ENCODE data around the gene GPI.

The GPI gene

GRCh38 chr19:34405892-34406660, 41.1 kb downstream of the GPI start:
- no peak for TF ChIP-seq TAF1 (IDR thresholded peaks at IDR 0.05; ENCODE audit: borderline replicate concordance, insufficient read depth, low read length)
- no peak for TF ChIP-seq REST (IDR thresholded peaks at IDR 0.05; ENCODE audit: insufficient read depth in 1 of 2, low read depth in 2 of 2, low read length in 2 of 2)
- TF ChIP-seq FOXP2 (optimal IDR thresholded peaks at IDR 0.05; ENCODE audit: borderline replicate concordance, extremely low read depth, extremely low read length, insufficient read depth), result no peak
- TF ChIP-seq SIN3A (IDR thresholded peaks at IDR 0.05; ENCODE audit: borderline replicate concordance, insufficient read depth, low read length), result no peak
- no peak for TF ChIP-seq POLR2AphosphoS5 (IDR thresholded peaks at IDR 0.05; ENCODE audit: low read depth, low read length)

DNA sequence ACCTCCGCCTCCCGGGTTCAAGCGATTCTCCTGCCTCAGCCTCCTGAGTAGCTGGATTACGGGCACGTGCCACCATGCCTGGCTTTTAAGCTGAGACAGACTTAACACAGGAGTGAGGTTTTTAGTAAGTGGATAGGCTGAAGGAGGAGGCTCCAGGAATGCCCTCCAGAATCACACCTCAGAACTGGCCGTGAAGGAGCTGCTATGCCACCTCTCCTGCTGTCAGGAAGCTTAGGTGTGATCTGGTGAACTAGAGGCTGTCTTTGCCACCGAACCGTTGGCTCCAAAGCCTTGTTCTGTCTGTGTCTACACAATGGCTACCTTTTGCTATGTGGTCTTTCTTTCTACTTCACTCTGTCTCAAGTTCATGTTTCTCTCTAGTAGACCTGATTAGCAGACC, 43.4 kb downstream of the GPI start:
- TF ChIP-seq REST (IDR thresholded peaks at IDR 0.05; ENCODE audit: insufficient read depth in 1 of 2, low read depth in 2 of 2, low read length in 2 of 2), result no peak
- no peak for TF ChIP-seq FOXP2 (optimal IDR thresholded peaks at IDR 0.05; ENCODE audit: borderline replicate concordance, extremely low read depth, extremely low read length, insufficient read depth)
- no peak for TF ChIP-seq POLR2AphosphoS5 (IDR thresholded peaks at IDR 0.05; ENCODE audit: low read depth, low read length)
- no peak for TF ChIP-seq TAF1 (IDR thresholded peaks at IDR 0.05; ENCODE audit: borderline replicate concordance, insufficient read depth, low read length)
- TF ChIP-seq SIN3A (IDR thresholded peaks at IDR 0.05; ENCODE audit: borderline replicate concordance, insufficient read depth, low read length), result no peak

DNA sequence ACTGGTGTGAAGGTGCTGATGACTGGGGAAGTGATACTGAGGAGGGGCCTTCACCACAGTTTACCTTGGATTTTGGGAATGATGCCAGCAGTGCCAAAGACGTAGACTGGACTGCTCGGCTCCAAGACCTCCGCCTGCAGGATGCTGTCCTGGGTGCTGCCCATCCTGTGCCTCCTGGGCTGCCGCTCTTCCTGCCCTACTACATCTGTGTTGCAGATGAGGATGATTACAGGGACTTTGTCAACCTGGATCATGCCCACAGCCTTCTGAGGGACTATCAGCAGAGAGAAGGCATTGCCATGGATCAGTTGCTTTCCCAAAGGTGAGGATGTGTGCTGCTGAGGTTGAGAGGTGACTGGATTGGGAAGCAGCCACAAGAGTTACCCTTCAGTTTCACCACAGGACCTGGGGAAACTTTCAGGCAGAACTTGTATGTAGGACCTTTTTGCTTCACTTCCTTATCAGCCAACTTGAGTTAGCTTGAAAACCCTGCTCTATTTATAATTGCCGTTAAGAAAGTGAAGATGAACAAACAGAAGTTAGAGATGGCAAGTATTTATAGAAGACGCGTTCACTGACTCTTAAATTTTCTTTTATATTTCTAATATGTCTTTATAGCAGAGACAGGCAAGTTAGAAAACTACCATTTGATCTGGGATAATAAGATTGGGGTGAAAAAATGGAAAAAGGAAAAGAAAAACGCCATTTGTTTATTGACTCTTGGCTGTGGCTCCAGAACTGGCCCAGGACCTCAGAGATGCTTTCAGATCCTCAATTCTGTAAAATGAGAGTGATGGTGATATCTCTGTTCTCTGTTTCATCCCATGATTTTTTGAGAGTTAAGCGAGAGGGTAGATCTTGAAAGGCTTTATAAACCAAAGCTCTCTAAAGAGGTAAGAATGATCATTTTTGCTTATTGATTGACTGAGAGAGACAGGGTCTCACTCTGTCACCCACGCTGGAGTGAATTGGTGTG, 44.5 kb downstream of the GPI start:
- TF ChIP-seq REST (IDR thresholded peaks at IDR 0.05; ENCODE audit: insufficient read depth in 1 of 2, low read depth in 2 of 2, low read length in 2 of 2), result no peak
- no peak for TF ChIP-seq TAF1 (IDR thresholded peaks at IDR 0.05; ENCODE audit: borderline replicate concordance, insufficient read depth, low read length)
- no peak for TF ChIP-seq SIN3A (IDR thresholded peaks at IDR 0.05; ENCODE audit: borderline replicate concordance, insufficient read depth, low read length)
- TF ChIP-seq POLR2AphosphoS5 (IDR thresholded peaks at IDR 0.05; ENCODE audit: low read depth, low read length), result no peak
- no peak for TF ChIP-seq FOXP2 (optimal IDR thresholded peaks at IDR 0.05; ENCODE audit: borderline replicate concordance, extremely low read depth, extremely low read length, insufficient read depth)

GRCh38 chr19:34411216-34411615, 46.2 kb downstream of the GPI start:
- TF ChIP-seq FOXP2 (optimal IDR thresholded peaks at IDR 0.05; ENCODE audit: borderline replicate concordance, extremely low read depth, extremely low read length, insufficient read depth), result no peak
- no peak for TF ChIP-seq POLR2AphosphoS5 (IDR thresholded peaks at IDR 0.05; ENCODE audit: low read depth, low read length)
- no peak for TF ChIP-seq TAF1 (IDR thresholded peaks at IDR 0.05; ENCODE audit: borderline replicate concordance, insufficient read depth, low read length)
- TF ChIP-seq SIN3A (IDR thresholded peaks at IDR 0.05; ENCODE audit: borderline replicate concordance, insufficient read depth, low read length), result no peak
- TF ChIP-seq REST (IDR thresholded peaks at IDR 0.05; ENCODE audit: insufficient read depth in 1 of 2, low read depth in 2 of 2, low read length in 2 of 2), result no peak
